Measurements from ENCODE around the gene ANKIB1.

DNA sequence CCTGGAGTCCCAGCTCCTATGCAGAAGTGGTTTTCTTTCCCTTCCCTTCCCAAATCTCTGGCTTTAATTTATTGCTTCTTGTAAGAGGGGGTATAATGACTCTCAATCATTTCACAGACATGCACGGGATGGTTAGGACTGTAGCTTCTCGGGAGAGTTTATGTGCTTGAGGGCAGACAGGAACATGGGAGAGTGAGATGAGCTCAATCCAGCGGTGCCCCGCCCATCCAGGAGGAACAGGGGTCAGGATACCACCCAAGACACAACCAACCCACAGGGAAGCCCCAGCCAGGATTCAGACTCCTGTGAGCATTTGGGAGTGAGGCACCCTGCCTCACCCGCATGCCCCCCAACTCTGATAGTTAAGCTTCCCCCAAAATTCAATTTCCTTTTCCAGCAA lies 167.8 kb downstream of the ANKIB1 start:
- TF ChIP-seq, protein P1, sequence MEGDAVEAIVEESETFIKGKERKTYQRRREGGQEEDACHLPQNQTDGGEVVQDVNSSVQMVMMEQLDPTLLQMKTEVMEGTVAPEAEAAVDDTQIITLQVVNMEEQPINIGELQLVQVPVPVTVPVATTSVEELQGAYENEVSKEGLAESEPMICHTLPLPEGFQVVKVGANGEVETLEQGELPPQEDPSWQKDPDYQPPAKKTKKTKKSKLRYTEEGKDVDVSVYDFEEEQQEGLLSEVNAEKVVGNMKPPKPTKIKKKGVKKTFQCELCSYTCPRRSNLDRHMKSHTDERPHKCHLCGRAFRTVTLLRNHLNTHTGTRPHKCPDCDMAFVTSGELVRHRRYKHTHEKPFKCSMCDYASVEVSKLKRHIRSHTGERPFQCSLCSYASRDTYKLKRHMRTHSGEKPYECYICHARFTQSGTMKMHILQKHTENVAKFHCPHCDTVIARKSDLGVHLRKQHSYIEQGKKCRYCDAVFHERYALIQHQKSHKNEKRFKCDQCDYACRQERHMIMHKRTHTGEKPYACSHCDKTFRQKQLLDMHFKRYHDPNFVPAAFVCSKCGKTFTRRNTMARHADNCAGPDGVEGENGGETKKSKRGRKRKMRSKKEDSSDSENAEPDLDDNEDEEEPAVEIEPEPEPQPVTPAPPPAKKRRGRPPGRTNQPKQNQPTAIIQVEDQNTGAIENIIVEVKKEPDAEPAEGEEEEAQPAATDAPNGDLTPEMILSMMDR (IDR thresholded peaks at IDR 0.05; ENCODE audit: low read depth, low read length, poor library complexity, severe bottlenecking), result no peak
- no peak for TF ChIP-seq EZH2phosphoT487 (IDR thresholded peaks at IDR 0.05; ENCODE audit: borderline replicate concordance, low read length)

Measured in DOHH2 (cell line).